Natural killer cell (primary cell): Measurements from ENCODE around the gene SPOCK1. TPM values are rescaled to one million over a fixed set of nuclear protein-coding genes. Genes with fewer than 3 reads are reported as not detected.

Source experiments
- ATAC-seq, 3 donors: fragments of 150-1000 bp in 2 of 3; fragments of 200-7000 bp in 1 of 3; cut with Tn5 transposase; 1 replicate in 1 of 3; 2 replicates in 2 of 3; pipeline ENCODE4 v1.10.0; 2021; ENCODE audit warnings: mild to moderate bottlenecking in 2 of 3, moderate library complexity in 2 of 3
- DNase-seq, 2 donors: peaks; one replicate each; pipeline versions ENCODE4 v3.0.0 to v3.0.0-alpha.2; 2013 to 2021; ENCODE audit warnings: mixed read lengths in 1 of 2
- H3K27ac ChIP-seq: one replicate; pipeline ENCODE4 v1.5.1; 2013; ENCODE audit warnings: mild to moderate bottlenecking, low read length
- H3K27me3 ChIP-seq: one replicate; pipeline ENCODE4 v1.6.1; 2013; ENCODE audit warnings: low read length; ENCODE audit not compliant: control insufficient read depth, insufficient read depth
- H3K36me3 ChIP-seq: one replicate; pipeline ENCODE4 v1.6.1; 2013; ENCODE audit warnings: low read length; ENCODE audit not compliant: control insufficient read depth, insufficient read depth
- H3K4me1 ChIP-seq: one replicate; pipeline ENCODE4 v1.6.1; 2013; ENCODE audit warnings: low read length; ENCODE audit not compliant: control insufficient read depth, insufficient read depth
- H3K4me3 ChIP-seq: one replicate; pipeline ENCODE4 v1.5.1; 2013; ENCODE audit warnings: low read length
- H3K9me3 ChIP-seq: one replicate; pipeline ENCODE4 v1.6.1; 2013; ENCODE audit warnings: low read length; ENCODE audit not compliant: control insufficient read depth, insufficient read depth
- H3K27ac Mint-ChIP-seq, 2 donors: one replicate each; pipeline ENCODE4 v1.8.0; 2022; ENCODE audit warnings: mild to moderate bottlenecking in 2 of 2, mixed read lengths in 2 of 2, moderate library complexity in 1 of 2
- H3K27me3 Mint-ChIP-seq, 2 donors: one replicate each; pipeline ENCODE4 v1.8.0; 2022; ENCODE audit warnings: low read depth in 2 of 2, mixed read lengths in 2 of 2
- H3K36me3 Mint-ChIP-seq: one replicate; pipeline ENCODE4 v1.8.0; 2022; ENCODE audit warnings: mixed read lengths
- H3K4me1 Mint-ChIP-seq, 2 donors: one replicate each; pipeline ENCODE4 v1.8.0; 2022; ENCODE audit warnings: mixed read lengths in 2 of 2
- H3K4me3 Mint-ChIP-seq: one replicate; pipeline ENCODE4 v1.8.0; 2022; ENCODE audit warnings: mild to moderate bottlenecking, moderate library complexity, mixed read lengths
- H3K9me3 Mint-ChIP-seq, 2 donors: one replicate each; pipeline ENCODE4 v1.8.0; 2022; ENCODE audit warnings: mixed read lengths in 2 of 2
- CTCF ChIP-seq: fragments of 200-600 bp; IDR thresholded peaks from one replicate; pipeline ENCODE4 v1.8.0; 2022; ENCODE audit warnings: antibody characterized with exemption
- WGBS: methylation state at CpG from one replicate; pipeline ENCODE4 v1.1.7; 2013; ENCODE audit warnings: missing lambda C conversion rate; ENCODE audit not compliant: insufficient coverage; 5-methylcytosine and 5-hydroxymethylcytosine counted together
- intact Hi-C: fragments of 100-400 bp; cut with micrococcal nuclease; formaldehyde crosslinking; loops from one replicate; pipeline ENCODE4 v1.14.2; 2022
- total RNA-seq, 4 donors: library from RNA; stranded (reverse); fragments of 120-200 nt in 1 of 4; gene quantifications; one replicate each; pipeline versions ENCODE4 v1.2.3 to v1.2.4, GENCODE V29; 2013 to 2022

Gene SPOCK1
- total RNA-seq, 3 donors from 2014 or later (not counting 1 experiment from before 2014, with no cell fraction given): 0.09 to 1.6 (median 0.61) TPM

- WGBS: 60% methylated on average over 2 of the region's 3 CpGs
- Histone ChIP-seq H3K9me3 (no peaks in the 10 kb centered on the region), H3K4me3 (no peak overlapping the region), H3K27ac (no peak overlapping the region), H3K36me3 (no peaks in the 10 kb centered on the region), H3K4me1 (no peaks in the 10 kb centered on the region), H3K27me3 (no peaks in the 10 kb centered on the region)
- H3K9me3 Mint-ChIP-seq: no peaks in the 10 kb centered on the region
- no peaks in the 10 kb centered on the region for H3K36me3 Mint-ChIP-seq
- H3K27ac Mint-ChIP-seq: no peak overlapping the region
- no peak for TF ChIP-seq CTCF
- intact Hi-C loops: no loop called here
- no peak overlapping the region for H3K4me3 Mint-ChIP-seq
- H3K27me3 Mint-ChIP-seq: peaks cover 0 to 5% of the 10 kb centered on the region in 2 donors
- no peak for ATAC-seq
- H3K4me1 Mint-ChIP-seq: no peaks in the 10 kb centered on the region
- DNase-seq: no peak
Measured at GRCh38 chr5:137398751-137399150, 100.4 kb downstream of the SPOCK1 start.

- no peak overlapping the region for H3K4me3 Mint-ChIP-seq
- H3K36me3 Mint-ChIP-seq: no peaks in the 10 kb centered on the region
- no peaks in the 10 kb centered on the region for H3K4me1 Mint-ChIP-seq
- DNase-seq: no peak
- no peak overlapping the region for H3K27ac ChIP-seq
- intact Hi-C loops: no loop called here
- no peak for TF ChIP-seq CTCF
- H3K27me3 ChIP-seq: no peaks in the 10 kb centered on the region
- no peaks in the 10 kb centered on the region for H3K27me3 Mint-ChIP-seq
- no peaks in the 10 kb centered on the region for H3K4me1 ChIP-seq
- H3K36me3 ChIP-seq: no peaks in the 10 kb centered on the region
- no peaks in the 10 kb centered on the region for H3K9me3 Mint-ChIP-seq
- no peak for ATAC-seq
- no peak overlapping the region for H3K27ac Mint-ChIP-seq
- no peaks in the 10 kb centered on the region for H3K9me3 ChIP-seq
- no peak overlapping the region for H3K4me3 ChIP-seq
- 92% methylated on average over 1 of the region's 2 CpGs for WGBS
Measured at GRCh38 chr5:137398154-137398553, 101.0 kb downstream of the SPOCK1 start.

GRCh38 chr5:137395011-137395755, 103.9 kb downstream of the SPOCK1 start:
- Mint-ChIP-seq H3K27me3 (peaks cover 0 to 8% of the 10 kb centered on the region in 2 donors), H3K27ac (no peak overlapping the region), H3K4me3 (no peak overlapping the region), H3K9me3 (peaks cover 0 to 3% of the 10 kb centered on the region in 2 donors), H3K36me3 (no peaks in the 10 kb centered on the region), H3K4me1 (no peaks in the 10 kb centered on the region)
- Histone ChIP-seq H3K4me3 (no peak overlapping the region), H3K27ac (no peak overlapping the region), H3K9me3 (no peaks in the 10 kb centered on the region), H3K27me3 (no peaks in the 10 kb centered on the region), H3K4me1 (no peaks in the 10 kb centered on the region), H3K36me3 (no peaks in the 10 kb centered on the region)
- ATAC-seq (no peak), DNase-seq (no peak)
- no peak for TF ChIP-seq CTCF
- WGBS: 89% methylated on average over 2 of the region's 4 CpGs
- intact Hi-C loops: no loop called here

GRCh38 chr5:137394380-137394779, 104.7 kb downstream of the SPOCK1 start:
- DNase-seq (no peak), ATAC-seq (no peak)
- no peak for TF ChIP-seq CTCF
- peaks cover 0 to 3% of the 10 kb centered on the region in 2 donors for H3K9me3 Mint-ChIP-seq
- no peaks in the 10 kb centered on the region for H3K4me1 Mint-ChIP-seq
- Histone ChIP-seq H3K4me1 (no peaks in the 10 kb centered on the region), H3K27me3 (no peaks in the 10 kb centered on the region), H3K36me3 (no peaks in the 10 kb centered on the region), H3K9me3 (no peaks in the 10 kb centered on the region), H3K4me3 (no peak overlapping the region), H3K27ac (no peak overlapping the region)
- H3K27me3 Mint-ChIP-seq: peaks cover 0 to 8% of the 10 kb centered on the region in 2 donors
- H3K4me3 Mint-ChIP-seq: no peak overlapping the region
- 72% methylated on average over 1 of the region's 1 CpG for WGBS
- intact Hi-C loops: no loop called here
- no peak overlapping the region for H3K27ac Mint-ChIP-seq
- H3K36me3 Mint-ChIP-seq: no peaks in the 10 kb centered on the region
